DOHH2 (cell line): ENCODE data around the gene PSPH.
"Not testable (repeated sequence)": the region's sequence is repeated elsewhere in the genome, so short reads cannot be mapped to it uniquely, and the experiment has no call there.

Source experiments
- H3F3A ChIP-seq: fragments of 200-600 bp; sonication (generic), shearing (Covaris generic); 2 replicates; pipeline ENCODE4 v1.6.0; 2016; ENCODE audit warnings: antibody characterized with exemption, mild to moderate bottlenecking; ENCODE audit not compliant: control insufficient read depth, insufficient read depth
- H3K27ac ChIP-seq: fragments of 200-600 bp; sonication (generic); 2 replicates; pipeline ENCODE4 v1.5.1; 2014; ENCODE audit warnings: low read depth, mild to moderate bottlenecking, low read length, moderate library complexity
- H3K27me3 ChIP-seq: fragments of 200-600 bp; sonication (generic); 2 replicates; pipeline ENCODE4 v1.6.1; 2014; ENCODE audit warnings: mild to moderate bottlenecking, low read length, mixed read lengths; ENCODE audit not compliant: control insufficient read depth
- H3K36me3 ChIP-seq: fragments of 200-600 bp; sonication (generic); 2 replicates; pipeline ENCODE4 v1.6.1; 2014; ENCODE audit warnings: mild to moderate bottlenecking, low read length, moderate library complexity, mixed read lengths; ENCODE audit not compliant: control insufficient read depth
- H3K4me1 ChIP-seq: fragments of 200-600 bp; sonication (generic); 2 replicates; pipeline ENCODE4 v1.6.1; 2014; ENCODE audit warnings: mild to moderate bottlenecking, low read length, mixed read lengths; ENCODE audit not compliant: control insufficient read depth
- H3K4me2 ChIP-seq: fragments of 200-600 bp; sonication (generic); 2 replicates; pipeline ENCODE4 v1.6.0; 2014; ENCODE audit warnings: mild to moderate bottlenecking, low read length, moderate library complexity
- H3K4me3 ChIP-seq: fragments of 200-600 bp; sonication (generic); 2 replicates; pipeline ENCODE4 v1.5.1; 2014; ENCODE audit warnings: mild to moderate bottlenecking, low read length, mixed read lengths
- H3K79me2 ChIP-seq: fragments of 200-600 bp; sonication (generic); 2 replicates; pipeline ENCODE4 v1.6.1; 2014; ENCODE audit warnings: mild to moderate bottlenecking, low read length, mixed read lengths; ENCODE audit not compliant: control insufficient read depth
- H3K9me2 ChIP-seq: fragments of 200-600 bp; sonication (generic); replicated peaks from 2 replicates; pipeline ENCODE4 v1.6.1; 2014; ENCODE audit warnings: mild to moderate bottlenecking, low read length, mixed read lengths; ENCODE audit not compliant: control insufficient read depth
- H3K9me3 ChIP-seq: fragments of 200-600 bp; sonication (generic); 2 replicates; pipeline ENCODE4 v1.6.1; 2014; ENCODE audit warnings: antibody characterized with exemption, low read length, mixed read lengths; ENCODE audit not compliant: control insufficient read depth, insufficient read depth
- H4K20me1 ChIP-seq: fragments of 200-600 bp; sonication (generic); 2 replicates; pipeline ENCODE4 v1.6.0; 2014; ENCODE audit warnings: low read depth, mild to moderate bottlenecking, antibody characterized with exemption, low read length, moderate library complexity; ENCODE audit not compliant: control insufficient read depth, insufficient read depth
- CTCF ChIP-seq: fragments of 200-600 bp; sonication (generic); IDR thresholded peaks from one replicate; pipeline ENCODE4 v1.5.1; 2014; ENCODE audit warnings: antibody characterized with exemption, mild to moderate bottlenecking, low read depth, low read length; ENCODE audit not compliant: poor library complexity, severe bottlenecking
- EZH2phosphoT487 ChIP-seq: fragments of 200-600 bp; sonication (generic); IDR thresholded peaks from 2 replicates; pipeline ENCODE4 v1.6.1; 2017; ENCODE audit warnings: borderline replicate concordance, mild to moderate bottlenecking, antibody characterized with exemption, low read length, moderate library complexity, mixed read lengths

PSPH gene

GRCh38 chr7:56081626-56082340 is 30.5 kb upstream of the PSPH start:
- TF ChIP-seq EZH2phosphoT487 (no peak), CTCF (no peak)
- Histone ChIP-seq H3K27me3 (no peaks in the 10 kb centered on the region), H3K9me2 (no peaks in the 10 kb centered on the region), H3K4me1 (no peaks in the 10 kb centered on the region), H3K4me2 (no peak overlapping the region), H4K20me1 (peaks cover 6% of the 10 kb centered on the region; the same call in 1 of the 2 replicates), H3K36me3 (peaks cover 32% of the 10 kb centered on the region), H3K9me3 (no peaks in the 10 kb centered on the region), H3K27ac (no peak overlapping the region), H3K79me2 (no peaks in the 10 kb centered on the region), H3K4me3 (no peak overlapping the region), H3F3A (no peaks in the 10 kb centered on the region)

DNA sequence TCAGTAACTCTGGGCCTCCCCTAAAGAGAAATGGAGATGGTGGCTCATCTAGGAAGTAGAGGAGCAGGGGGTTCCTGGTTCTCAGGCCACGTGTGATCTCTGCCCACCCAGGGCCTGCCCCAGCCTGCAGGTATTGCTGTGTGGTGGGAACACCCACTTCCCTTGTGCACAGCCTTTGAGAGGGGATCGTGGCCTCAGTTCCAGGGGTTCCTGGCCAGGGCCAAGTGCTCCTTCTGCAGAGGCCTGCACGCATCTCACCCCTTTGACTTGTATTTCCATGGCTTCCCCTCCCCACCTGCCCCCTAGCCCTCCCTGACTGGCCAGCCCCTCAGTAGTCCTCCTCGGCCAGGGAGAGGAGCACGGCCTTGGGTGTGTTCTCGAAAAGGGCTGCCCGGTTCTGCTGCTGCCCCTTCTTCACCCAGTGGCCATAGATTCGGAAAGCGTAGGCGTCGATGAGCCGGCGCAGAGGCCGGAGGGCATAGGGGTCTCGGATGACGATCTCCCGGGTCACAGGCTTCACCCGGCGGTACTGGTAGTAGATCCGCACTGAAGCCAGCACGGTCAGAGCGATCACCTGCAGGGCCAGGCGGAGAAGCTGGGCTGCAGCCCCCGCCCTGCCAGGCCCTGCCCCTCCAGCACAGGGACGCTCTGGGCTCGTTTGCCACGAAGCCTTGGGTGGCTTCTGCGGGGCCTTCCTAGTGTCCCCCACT is 29.6 kb upstream of the PSPH start:
- H3K4me2 ChIP-seq, H3F3A ChIP-seq, H4K20me1 ChIP-seq, H3K9me3 ChIP-seq, H3K4me1 ChIP-seq, H3K9me2 ChIP-seq, H3K27ac ChIP-seq, H3K4me3 ChIP-seq, H3K27me3 ChIP-seq, H3K79me2 ChIP-seq: not testable (repeated sequence)
- peaks cover 39% of the 10 kb centered on the region for H3K36me3 ChIP-seq

DNA sequence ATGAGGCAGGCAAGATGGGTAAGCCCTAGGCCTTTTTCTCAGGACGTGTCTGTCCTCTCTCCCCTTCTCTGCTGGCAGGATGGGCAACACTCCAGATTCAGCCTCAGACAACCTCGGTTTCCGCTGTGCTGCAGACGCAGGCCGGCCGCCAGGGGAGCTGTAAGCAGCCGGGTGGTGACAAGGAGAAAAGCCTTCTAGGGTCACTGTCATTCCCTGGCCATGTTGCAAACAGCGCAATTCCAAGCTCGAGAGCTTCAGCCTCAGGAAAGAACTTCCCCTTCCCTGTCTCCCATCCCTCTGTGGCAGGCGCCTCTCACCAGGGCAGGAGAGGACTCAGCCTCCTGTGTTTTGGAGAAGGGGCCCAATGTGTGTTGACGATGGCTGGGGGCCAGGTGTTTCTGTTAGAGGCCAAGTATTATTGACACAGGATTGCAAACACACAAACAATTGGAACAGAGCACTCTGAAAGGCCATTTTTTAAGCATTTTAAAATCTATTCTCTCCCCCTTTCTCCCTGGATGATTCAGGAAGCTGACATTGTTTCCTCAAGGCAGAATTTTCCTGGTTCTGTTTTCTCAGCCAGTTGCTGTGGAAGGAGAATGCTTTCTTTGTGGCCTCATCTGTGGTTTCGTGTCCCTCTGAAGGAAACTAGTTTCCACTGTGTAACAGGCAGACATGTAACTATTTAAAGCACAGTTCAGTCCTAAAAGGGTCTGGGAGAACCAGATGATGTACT is 28.4 kb upstream of the PSPH start:
- no peak overlapping the region for H3K4me3 ChIP-seq
- no peaks in the 10 kb centered on the region for H3K27me3 ChIP-seq
- no peaks in the 10 kb centered on the region for H3F3A ChIP-seq
- no peak overlapping the region for H3K27ac ChIP-seq
- H4K20me1 ChIP-seq: peaks cover 6% of the 10 kb centered on the region; the same call in 1 of the 2 replicates
- H3K36me3 ChIP-seq: peaks cover 43% of the 10 kb centered on the region
- no peaks in the 10 kb centered on the region for H3K9me3 ChIP-seq
- no peaks in the 10 kb centered on the region for H3K4me1 ChIP-seq
- no peaks in the 10 kb centered on the region for H3K9me2 ChIP-seq
- TF ChIP-seq CTCF (no peak), EZH2phosphoT487 (no peak)
- no peaks in the 10 kb centered on the region for H3K79me2 ChIP-seq
- no peak overlapping the region for H3K4me2 ChIP-seq
